A549 treated with AZD9567 at 1 μM for 4 hours (cell line): ENCODE data around the gene UBE2B. TPM values are rescaled to one million over a fixed set of nuclear protein-coding genes. Genes with fewer than 3 reads are reported as not detected.

Experiments used
- total RNA-seq: library from RNA; stranded (reverse); fragments of 200-300 nt; extraction: Qiagen RNA extraction; gene quantifications from 5 replicates; pipeline ENCODE4 v1.2.3, GENCODE V29; 2022; ENCODE audit not compliant: insufficient read depth

UBE2B gene
- 63.3 to 97.9 TPM (median 75.1 TPM) in 5 replicates for total RNA-seq

GRCh38 chr5:134370871-134371833, at the start of gene UBE2B:
Gene UBE2B, plus strand, starts transcription at chr5:134371569. Its CDS starts 27 bp downstream, at chr5:134371596.

GRCh38 chr5:134411546-134412266, 40.3 kb downstream of the UBE2B start, which contains the start of gene CDKN2AIPNL:
Gene CDKN2AIPNL, minus strand, starts transcription at chr5:134411881. Its CDS starts 27 bp downstream, at chr5:134411854.

Other genes starting within 250 kb of the UBE2B start
- 625 to 813 TPM (median 631 TPM) in 5 replicates for gene SKP1, start 194.6 kb upstream of the UBE2B start, total RNA-seq
- gene PPP2CA, start 145.5 kb upstream of the UBE2B start, total RNA-seq = 234 to 281 TPM (median 278 TPM) in 5 replicates
- gene CDKL3, start 4.4 kb upstream of the UBE2B start, total RNA-seq = 0.76 to 3.2 TPM (median 1.4 TPM) in 5 replicates
- gene CDKN2AIPNL, start 40.3 kb downstream of the UBE2B start, total RNA-seq = 42.1 to 47.5 TPM (median 43.4 TPM) in 5 replicates
- 24.2 to 29.5 TPM (median 27.9 TPM) in 5 replicates for gene JADE2, start 154.1 kb downstream of the UBE2B start, total RNA-seq